ENCODE data around the gene MYMX.

GRCh38 chr6:44229376-44230033, 12.8 kb downstream of the MYMX start:
- no peak for TF ChIP-seq POLR2A (IDR thresholded peaks at IDR 0.05; ENCODE audit: low read depth, low read length)
- no peak for TF ChIP-seq POLR2AphosphoS5 (IDR thresholded peaks at IDR 0.05; ENCODE audit: low read depth, low read length)
- TF ChIP-seq TAF1 (IDR thresholded peaks at IDR 0.05; ENCODE audit: borderline replicate concordance, low read depth, low read length) = no peak

Measured in GM12892 (cell line).